PC-3 (cell line): ENCODE measurements around the gene USF1. TPM values are rescaled to one million over a fixed set of nuclear protein-coding genes. Genes with fewer than 3 reads are reported as not detected.

ENCODE experiments used
- ATAC-seq: fragments of 200-7000 bp; cut with Tn5 transposase; 2 replicates; pipeline ENCODE4 v1.9.1; 2020; ENCODE audit warnings: mild to moderate bottlenecking, moderate library complexity
- BruUV-seq: library from RNA; stranded (reverse); fragments of 400-500 nt; replicated peaks from 2 replicates; lab custom pipeline; 2021; lab: Mats Ljungman, UMichigan
- CTCF ChIA-PET: fragments of 300-600 bp; sonication (Branson Sonifier 250); formaldehyde crosslinking; loops from one replicate; lab custom pipeline; 2022; ENCODE audit warnings: antibody characterized with exemption; lab: Charles Lee
- POLR2A ChIA-PET: fragments of 300-600 bp; sonication (Branson Sonifier 250); formaldehyde crosslinking; loops from one replicate; lab custom pipeline; 2022; ENCODE audit warnings: antibody characterized with exemption; ENCODE audit not compliant: unreplicated experiment; lab: Charles Lee
- DNase-seq: peaks from one replicate; pipeline ENCODE4 v3.0.0-alpha.2; 2015
- H2AFZ ChIP-seq: fragments of 300-600 bp; sonication (generic); 2 replicates; pipeline ENCODE4 v1.6.0; 2016; ENCODE audit warnings: antibody characterized with exemption, low read length
- H3F3A ChIP-seq: fragments of 300-600 bp; sonication (generic); one replicate; pipeline ENCODE4 v1.6.0; 2017; ENCODE audit warnings: antibody characterized with exemption, low read length, control low read depth, mild to moderate bottlenecking; ENCODE audit not compliant: unreplicated experiment
- H3K27ac ChIP-seq: fragments of 300-600 bp; sonication (generic); 2 replicates; pipeline ENCODE4 v1.5.1; 2016; ENCODE audit warnings: mild to moderate bottlenecking, low read length
- H3K27me3 ChIP-seq: fragments of 300-600 bp; sonication (generic); 2 replicates; pipeline ENCODE4 v1.6.1; 2016; ENCODE audit warnings: low read length, mixed read lengths
- H3K36me3 ChIP-seq: fragments of 300-600 bp; sonication (generic); 2 replicates; pipeline ENCODE4 v1.6.1; 2016; ENCODE audit warnings: low read depth, mixed run types, low read length, mixed read lengths
- H3K4me1 ChIP-seq: fragments of 300-600 bp; sonication (generic); 2 replicates; pipeline ENCODE4 v1.5.1; 2016; ENCODE audit warnings: low read length; ENCODE audit not compliant: insufficient read depth
- H3K4me2 ChIP-seq: fragments of 300-600 bp; sonication (generic); 2 replicates; pipeline ENCODE4 v1.6.0; 2016; ENCODE audit warnings: low read length
- H3K4me3 ChIP-seq: fragments of 300-600 bp; sonication (generic); 2 replicates; pipeline ENCODE4 v1.5.1; 2016; ENCODE audit warnings: mild to moderate bottlenecking, low read length, mixed read lengths
- H3K79me2 ChIP-seq: fragments of 300-600 bp; sonication (generic); 2 replicates; pipeline ENCODE4 v1.6.1; 2017; ENCODE audit warnings: low read length, mixed read lengths
- H3K9ac ChIP-seq: fragments of 300-600 bp; sonication (generic); 2 replicates; pipeline ENCODE4 v1.6.0; 2016; ENCODE audit warnings: mild to moderate bottlenecking, low read length
- H3K9me2 ChIP-seq: fragments of 300-600 bp; sonication (generic); replicated peaks from 2 replicates; pipeline ENCODE4 v1.6.1; 2016; ENCODE audit warnings: mixed run types, low read length, mixed read lengths
- H3K9me3 ChIP-seq: fragments of 300-600 bp; sonication (generic); 2 replicates; pipeline ENCODE4 v1.6.1; 2016; ENCODE audit warnings: low read length, mixed read lengths
- H4K20me1 ChIP-seq: fragments of 300-600 bp; sonication (generic); 2 replicates; pipeline ENCODE4 v1.6.1; 2016; ENCODE audit warnings: low read length, mixed read lengths
- EZH2 ChIP-seq: fragments of 300-600 bp; sonication (generic); IDR thresholded peaks from one replicate; pipeline ENCODE4 v1.6.1; 2017; ENCODE audit warnings: antibody characterized with exemption, mild to moderate bottlenecking, low read length; ENCODE audit not compliant: unreplicated experiment
- EZH2phosphoT487 ChIP-seq: fragments of 300-600 bp; sonication (generic); IDR thresholded peaks from 2 replicates; pipeline ENCODE4 v1.6.1; 2018; ENCODE audit warnings: mild to moderate bottlenecking, antibody characterized with exemption, low read length, borderline replicate concordance
- intact Hi-C: fragments of 100-400 bp; cut with micrococcal nuclease; formaldehyde crosslinking; loops from 2 replicates; pipeline ENCODE4 v1.9.0; 2023
- total RNA-seq: library from RNA; depleted of rRNA; stranded (reverse); fragments of >200 nt; gene quantifications from 2 replicates; pipeline ENCODE4 v1.2.3, GENCODE V29; 2014
- TF ChIP-seq, protein P1 (sequence below): fragments of 300-600 bp; sonication (generic); conservative IDR thresholded peaks from 2 replicates; pipeline ENCODE4 v1.5.1; 2017; ENCODE audit warnings: antibody characterized with exemption, low read depth, mild to moderate bottlenecking, low read length

The USF1 gene
- total RNA-seq, 1 experiment from 2014 or later = 113 TPM

DNA sequence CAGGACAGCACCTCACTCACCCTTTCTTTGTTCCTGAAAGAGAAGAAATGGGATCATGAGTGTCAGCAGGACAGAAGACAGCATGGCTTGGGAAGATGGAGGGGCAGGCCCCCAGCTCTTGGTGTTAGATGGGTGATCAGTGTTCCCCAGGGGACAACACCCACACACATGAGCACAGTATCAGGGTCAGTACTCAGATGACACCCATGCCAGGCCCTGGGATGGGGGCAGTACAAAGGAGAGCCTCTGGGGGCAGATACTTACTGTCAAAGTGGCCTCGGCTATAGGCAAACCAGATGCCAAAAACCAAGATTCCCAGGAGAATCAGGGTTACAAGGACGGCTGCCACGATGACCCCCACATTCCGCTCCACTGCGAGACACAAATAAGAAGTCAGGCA, 46.4 kb downstream of the USF1 start:
- TF ChIP-seq EZH2phosphoT487 (no peak), EZH2 (no peak)
- TF ChIP-seq, protein P1, sequence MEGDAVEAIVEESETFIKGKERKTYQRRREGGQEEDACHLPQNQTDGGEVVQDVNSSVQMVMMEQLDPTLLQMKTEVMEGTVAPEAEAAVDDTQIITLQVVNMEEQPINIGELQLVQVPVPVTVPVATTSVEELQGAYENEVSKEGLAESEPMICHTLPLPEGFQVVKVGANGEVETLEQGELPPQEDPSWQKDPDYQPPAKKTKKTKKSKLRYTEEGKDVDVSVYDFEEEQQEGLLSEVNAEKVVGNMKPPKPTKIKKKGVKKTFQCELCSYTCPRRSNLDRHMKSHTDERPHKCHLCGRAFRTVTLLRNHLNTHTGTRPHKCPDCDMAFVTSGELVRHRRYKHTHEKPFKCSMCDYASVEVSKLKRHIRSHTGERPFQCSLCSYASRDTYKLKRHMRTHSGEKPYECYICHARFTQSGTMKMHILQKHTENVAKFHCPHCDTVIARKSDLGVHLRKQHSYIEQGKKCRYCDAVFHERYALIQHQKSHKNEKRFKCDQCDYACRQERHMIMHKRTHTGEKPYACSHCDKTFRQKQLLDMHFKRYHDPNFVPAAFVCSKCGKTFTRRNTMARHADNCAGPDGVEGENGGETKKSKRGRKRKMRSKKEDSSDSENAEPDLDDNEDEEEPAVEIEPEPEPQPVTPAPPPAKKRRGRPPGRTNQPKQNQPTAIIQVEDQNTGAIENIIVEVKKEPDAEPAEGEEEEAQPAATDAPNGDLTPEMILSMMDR = no peak
- no peaks in the 10 kb centered on the region for H3K9me3 ChIP-seq
- no TSS peak for BruUV-seq
- no peak overlapping the region for H2AFZ ChIP-seq
- H3K36me3 ChIP-seq = peaks cover 43% of the 10 kb centered on the region
- H3K4me2 ChIP-seq = no peak overlapping the region
- no peak for DNase-seq
- no peaks in the 10 kb centered on the region for H3K9me2 ChIP-seq
- ChIA-PET CTCF (no interaction called here), POLR2A (no interaction called here)
- H3K27me3 ChIP-seq = no peaks in the 10 kb centered on the region
- peaks cover 11% of the 10 kb centered on the region for H3F3A ChIP-seq
- peaks cover 13% of the 10 kb centered on the region for H3K79me2 ChIP-seq
- H3K4me1 ChIP-seq = peaks cover 33% of the 10 kb centered on the region
- ATAC-seq = no peak
- no peaks in the 10 kb centered on the region for H4K20me1 ChIP-seq
- no peak overlapping the region for H3K4me3 ChIP-seq
- no peak overlapping the region for H3K9ac ChIP-seq
- H3K27ac ChIP-seq = no peak overlapping the region
- intact Hi-C loops = no loop called here

DNA sequence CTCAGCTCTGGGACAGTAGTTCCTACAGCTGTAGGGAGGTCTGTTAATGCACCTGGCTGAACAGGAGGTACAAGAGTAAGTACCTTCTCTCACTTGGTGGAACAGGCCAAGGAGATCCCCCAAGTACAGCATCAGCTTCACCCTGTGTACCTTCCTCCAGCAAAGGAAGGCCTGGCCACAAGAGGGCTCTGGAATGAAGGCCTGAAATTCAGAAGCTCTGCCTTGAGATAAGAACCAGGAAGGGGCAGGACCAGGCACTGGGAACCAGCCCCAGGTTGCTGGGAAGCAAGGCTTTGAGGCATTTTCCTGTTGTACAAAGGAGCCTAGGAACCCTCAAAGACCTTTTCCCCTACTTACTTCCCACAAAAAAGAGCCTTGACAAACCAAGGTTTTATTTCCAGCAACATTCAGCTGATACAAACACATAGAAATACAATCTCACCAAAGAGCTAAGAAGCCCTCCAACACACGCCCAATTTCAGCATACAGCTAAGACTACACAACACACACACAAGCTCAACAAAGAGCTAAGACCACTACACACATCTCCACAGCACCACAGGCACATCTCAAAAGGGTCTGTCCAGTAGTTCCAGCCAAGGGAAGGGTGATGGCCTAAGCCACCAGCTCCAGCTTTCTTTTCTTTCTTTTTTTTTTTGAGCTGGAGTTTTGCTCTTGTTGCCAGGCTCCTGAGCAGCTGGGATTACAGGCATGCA, 48.3 kb downstream of the USF1 start:
- peaks cover 33% of the 10 kb centered on the region for H3K4me1 ChIP-seq
- no peak for TF ChIP-seq EZH2phosphoT487
- no peak for TF ChIP-seq EZH2
- TF ChIP-seq, protein P1 = peak; percentile 82
- ChIA-PET CTCF (interaction anchor here (0.6 to 1.7 kb wide), 6 partner anchors 10 to 103 kb away, joined by 3 to 54 read pairs (median 6); partner anchors contain the start of genes F11R, KLHDC9 and USF1), POLR2A (interaction anchor here (0.6 to 1.3 kb wide), 4 partner anchors 10 to 155 kb away, joined by 3 to 18 read pairs (median 6); partner anchors contain the start of gene F11R)
- no peak overlapping the region for H3K4me3 ChIP-seq
- BruUV-seq = no TSS peak
- intact Hi-C loops = loop anchor here (1.0 to 2.0 kb wide), 2 partner anchors 23 to 143 kb away; partner anchors contain the start of gene F11R
- H4K20me1 ChIP-seq = no peaks in the 10 kb centered on the region
- H2AFZ ChIP-seq = no peak overlapping the region
- peaks cover 18% of the 10 kb centered on the region for H3F3A ChIP-seq
- H3K27me3 ChIP-seq = no peaks in the 10 kb centered on the region
- ATAC-seq = peak; percentile 73
- peaks cover 4% of the 10 kb centered on the region for H3K79me2 ChIP-seq
- peaks cover 43% of the 10 kb centered on the region for H3K36me3 ChIP-seq
- peak; percentile 74 for DNase-seq
- H3K9me2 ChIP-seq = no peaks in the 10 kb centered on the region
- no peaks in the 10 kb centered on the region for H3K9me3 ChIP-seq
- peak overlapping the region; percentile 85 for H3K27ac ChIP-seq
- H3K9ac ChIP-seq = no peak overlapping the region
- no peak overlapping the region for H3K4me2 ChIP-seq

DNA sequence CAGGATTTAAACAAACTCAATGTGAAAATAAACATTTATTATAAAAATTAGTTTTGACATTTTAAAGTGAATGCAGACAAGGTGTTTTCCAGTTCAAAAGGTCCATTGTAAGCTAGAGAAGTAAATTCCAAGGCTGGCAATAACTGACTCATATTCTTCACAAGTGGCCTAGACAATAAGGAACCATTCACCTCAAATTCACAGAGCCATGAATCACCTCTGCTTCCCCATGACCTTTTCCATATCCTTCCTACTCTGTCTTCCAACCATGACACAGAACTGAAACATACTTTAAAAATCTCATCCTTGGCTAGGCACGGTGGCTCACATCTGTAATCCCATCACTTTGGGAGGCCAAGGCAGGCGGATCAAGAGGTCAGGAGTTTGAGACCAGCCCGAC, 49.6 kb downstream of the USF1 start:
- Histone ChIP-seq H3K27me3 (no peaks in the 10 kb centered on the region), H3K9ac (peak overlapping the region; percentile 37), H3K9me2 (no peaks in the 10 kb centered on the region), H3K4me3 (no peak overlapping the region), H3F3A (peaks cover 18% of the 10 kb centered on the region), H3K9me3 (no peaks in the 10 kb centered on the region), H3K4me2 (peak overlapping the region; percentile 38), H4K20me1 (no peaks in the 10 kb centered on the region), H2AFZ (no peak overlapping the region), H3K27ac (peak overlapping the region; percentile 85), H3K36me3 (peaks cover 39% of the 10 kb centered on the region), H3K79me2 (no peaks in the 10 kb centered on the region), H3K4me1 (peaks cover 39% of the 10 kb centered on the region)
- DNase-seq (peak; percentile 92), ATAC-seq (peak; percentile 84)
- no TSS peak for BruUV-seq
- TF ChIP-seq EZH2 = no peak
- TF ChIP-seq EZH2phosphoT487 = no peak
- TF ChIP-seq, protein P1 = no peak
- CTCF ChIA-PET = interaction anchor here (1.4 kb wide), 1 partner anchor 26 kb away, joined by 6 read pairs; no protein-coding TSS in a partner anchor
- intact Hi-C loops = loop anchor here (2.0 kb wide), 1 partner anchor 25 kb away; the partner anchor contains the start of gene F11R
- POLR2A ChIA-PET = interaction anchor here (0.6 to 1.1 kb wide), 2 partner anchors 25 to 116 kb away, joined by 4 to 6 read pairs; partner anchors contain the start of gene F11R
